ENCODE data around the gene SLC37A1.

GRCh38 chr21:42599962-42600361 is 86.3 kb downstream of the SLC37A1 start:
- TF ChIP-seq YY1 (IDR thresholded peaks at IDR 0.05), result no peak
- TF ChIP-seq, protein P1, sequence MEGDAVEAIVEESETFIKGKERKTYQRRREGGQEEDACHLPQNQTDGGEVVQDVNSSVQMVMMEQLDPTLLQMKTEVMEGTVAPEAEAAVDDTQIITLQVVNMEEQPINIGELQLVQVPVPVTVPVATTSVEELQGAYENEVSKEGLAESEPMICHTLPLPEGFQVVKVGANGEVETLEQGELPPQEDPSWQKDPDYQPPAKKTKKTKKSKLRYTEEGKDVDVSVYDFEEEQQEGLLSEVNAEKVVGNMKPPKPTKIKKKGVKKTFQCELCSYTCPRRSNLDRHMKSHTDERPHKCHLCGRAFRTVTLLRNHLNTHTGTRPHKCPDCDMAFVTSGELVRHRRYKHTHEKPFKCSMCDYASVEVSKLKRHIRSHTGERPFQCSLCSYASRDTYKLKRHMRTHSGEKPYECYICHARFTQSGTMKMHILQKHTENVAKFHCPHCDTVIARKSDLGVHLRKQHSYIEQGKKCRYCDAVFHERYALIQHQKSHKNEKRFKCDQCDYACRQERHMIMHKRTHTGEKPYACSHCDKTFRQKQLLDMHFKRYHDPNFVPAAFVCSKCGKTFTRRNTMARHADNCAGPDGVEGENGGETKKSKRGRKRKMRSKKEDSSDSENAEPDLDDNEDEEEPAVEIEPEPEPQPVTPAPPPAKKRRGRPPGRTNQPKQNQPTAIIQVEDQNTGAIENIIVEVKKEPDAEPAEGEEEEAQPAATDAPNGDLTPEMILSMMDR (IDR thresholded peaks at IDR 0.05; ENCODE audit: low read depth, low read length, missing input control), result no peak

Measured in liver (tissue), 2 donors.